Measurements from ENCODE around the gene HSD17B11. TPM values are rescaled to one million over a fixed set of nuclear protein-coding genes. Genes with fewer than 3 reads are reported as not detected.

Gene HSD17B11
- total and polyA plus RNA-seq, 8 donors = 20.0 to 53.5 (median 34.8) TPM

GRCh38 chr4:87339440-87339839, 51.5 kb downstream of the HSD17B11 start:
- WGBS, 2 donors = 84 to 89% methylated on average over 2 of the region's 2 CpGs
- no peak for TF ChIP-seq CTCF (IDR thresholded peaks at IDR 0.05)
- ATAC-seq = no peak
- intact Hi-C loops (cut with DNase I) = no loop called here
- Histone ChIP-seq H3K27ac (no peak overlapping the region), H3K4me1 (peaks cover 7 to 14% (median 8%) of the 10 kb centered on the region in 3 donors), H3K9me3 (no peaks in the 10 kb centered on the region), H3K36me3 (peaks cover 0 to 7% (median 0%) of the 10 kb centered on the region in 3 donors), H3K4me3 (no peak overlapping the region), H3K27me3 (no peaks in the 10 kb centered on the region)
- DNase-seq = no peak
- no peak for FAIRE-seq

GRCh38 chr4:87337361-87337760, 53.6 kb downstream of the HSD17B11 start:
- no peaks in the 10 kb centered on the region for H3K9me3 ChIP-seq
- no peak overlapping the region for H3K4me3 ChIP-seq
- no peak overlapping the region for H3K27ac ChIP-seq
- FAIRE-seq = no peak
- no peaks in the 10 kb centered on the region for H3K27me3 ChIP-seq
- TF ChIP-seq CTCF (IDR thresholded peaks at IDR 0.05) = no peak
- no peak for DNase-seq
- WGBS, 2 donors = 90 to 92% methylated on average over 1 of the region's 1 CpG
- H3K4me1 ChIP-seq = no peaks in the 10 kb centered on the region
- peaks cover 0 to 7% (median 0%) of the 10 kb centered on the region in 3 donors for H3K36me3 ChIP-seq
- intact Hi-C loops (cut with DNase I) = no loop called here
- no peak for ATAC-seq

GRCh38 chr4:87333267-87333666, 57.7 kb downstream of the HSD17B11 start:
- DNase-seq (no peak), ATAC-seq (no peak), FAIRE-seq (no peak)
- H3K9me3 ChIP-seq = no peaks in the 10 kb centered on the region
- H3K27me3 ChIP-seq = no peaks in the 10 kb centered on the region
- intact Hi-C loops (cut with DNase I) = no loop called here
- no peak overlapping the region for H3K27ac ChIP-seq
- 95 to 100% methylated on average over 1 of the region's 1 CpG for WGBS, 2 donors
- H3K4me1 ChIP-seq = no peaks in the 10 kb centered on the region
- no peak overlapping the region for H3K4me3 ChIP-seq
- H3K36me3 ChIP-seq = no peaks in the 10 kb centered on the region
- no peak for TF ChIP-seq CTCF (IDR thresholded peaks at IDR 0.05)

GRCh38 chr4:87330761-87331160, 60.2 kb downstream of the HSD17B11 start:
- ATAC-seq = no peak
- H3K4me3 ChIP-seq = no peak overlapping the region
- WGBS, 2 donors = 93 to 95% methylated on average over 4 of the region's 4 CpGs
- H3K36me3 ChIP-seq = no peaks in the 10 kb centered on the region
- no peaks in the 10 kb centered on the region for H3K4me1 ChIP-seq
- H3K27ac ChIP-seq = no peak overlapping the region
- TF ChIP-seq CTCF (IDR thresholded peaks at IDR 0.05) = no peak
- no peak for DNase-seq
- H3K27me3 ChIP-seq = no peaks in the 10 kb centered on the region
- FAIRE-seq = no peak
- no peaks in the 10 kb centered on the region for H3K9me3 ChIP-seq
- intact Hi-C loops (cut with DNase I) = no loop called here

- WGBS, 2 donors = 98 to 100% methylated on average over 1 of the region's 1 CpG
- Histone ChIP-seq H3K4me3 (no peak overlapping the region), H3K27ac (no peak overlapping the region), H3K4me1 (no peaks in the 10 kb centered on the region), H3K36me3 (no peaks in the 10 kb centered on the region), H3K9me3 (no peaks in the 10 kb centered on the region), H3K27me3 (no peaks in the 10 kb centered on the region)
- intact Hi-C loops (cut with DNase I) = no loop called here
- FAIRE-seq (no peak), DNase-seq (no peak), ATAC-seq (no peak)
- no peak for TF ChIP-seq CTCF (IDR thresholded peaks at IDR 0.05)
Observed at GRCh38 chr4:87327136-87327535, 63.9 kb downstream of the HSD17B11 start.
